Common myeloid progenitor, CD34-positive (primary cell): Measurements from ENCODE around the gene FBXO2.
"Not testable (repeated sequence)": the region's sequence is repeated elsewhere in the genome, so short reads cannot be mapped to it uniquely, and the experiment has no call there.

Experiments
- CTCF ChIA-PET: fragments of 350-600 bp; sonication (Branson Sonifier 250); formaldehyde crosslinking; loops from one replicate; lab custom pipeline; 2021; ENCODE audit warnings: antibody characterized with exemption; lab: Charles Lee
- POLR2A ChIA-PET: fragments of 350-600 bp; sonication (Branson Sonifier 250); formaldehyde crosslinking; loops from one replicate; lab custom pipeline; 2021; ENCODE audit warnings: antibody characterized with exemption; lab: Charles Lee
- DNase-seq, 3 donors: peaks; one replicate each; pipeline versions ENCODE4 v3.0.0 to v3.0.0-alpha.2; 2013
- H3K27ac ChIP-seq, 2 experiments: 1 replicate in 1 of 2; 2 replicates in 1 of 2; pipeline ENCODE4 v1.7.0; 2013; ENCODE audit warnings: inconsistent platforms in 2 of 2, low read length in 2 of 2, mild to moderate bottlenecking in 2 of 2, low read depth in 1 of 2, moderate library complexity in 1 of 2; ENCODE audit not compliant: severe bottlenecking in 2 of 2, insufficient read depth in 1 of 2, poor library complexity in 1 of 2
- H3K27me3 ChIP-seq, 5 experiments: replicated peaks in 2 of 5; 1 replicate in 3 of 5; 2 replicates in 2 of 5; pipeline versions ENCODE4 v1.6.1 to v1.7.0; 2013; ENCODE audit warnings: low read length in 4 of 5, mild to moderate bottlenecking in 2 of 5, moderate library complexity in 2 of 5, inconsistent platforms in 1 of 5; ENCODE audit not compliant: insufficient read depth in 5 of 5, control insufficient read depth in 4 of 5
- H3K36me3 ChIP-seq, 4 experiments: 1 replicate in 2 of 4; 2 replicates in 2 of 4; pipeline versions ENCODE4 v1.6.1 to v1.7.0; 2013; ENCODE audit warnings: low read length in 3 of 4, control low read depth in 1 of 4, mild to moderate bottlenecking in 1 of 4; ENCODE audit not compliant: control insufficient read depth in 4 of 4, insufficient read depth in 4 of 4
- H3K4me1 ChIP-seq, 4 experiments: 1 replicate in 3 of 4; 2 replicates in 1 of 4; pipeline versions ENCODE4 v1.6.1 to v1.7.1; 2013; ENCODE audit warnings: low read length in 3 of 4, mild to moderate bottlenecking in 3 of 4, control low read depth in 1 of 4, inconsistent platforms in 1 of 4, moderate library complexity in 1 of 4; ENCODE audit not compliant: control insufficient read depth in 4 of 4, insufficient read depth in 4 of 4; ENCODE audit errors: control extremely low read depth in 1 of 4
- H3K4me3 ChIP-seq, 7 experiments: 1 replicate in 4 of 7; 2 replicates in 3 of 7; pipeline versions ENCODE4 v1.5.1 to v1.7.0; 2013; ENCODE audit warnings: mild to moderate bottlenecking in 7 of 7, low read length in 6 of 7, moderate library complexity in 6 of 7, inconsistent platforms in 2 of 7, low read depth in 2 of 7, control low read depth in 1 of 7; ENCODE audit not compliant: insufficient read depth in 4 of 7, control insufficient read depth in 1 of 7; ENCODE audit errors: extremely low read depth in 1 of 7
- H3K9me3 ChIP-seq, 5 experiments: 1 replicate in 4 of 5; 2 replicates in 1 of 5; pipeline versions ENCODE4 v1.6.1 to v1.7.1; 2013; ENCODE audit warnings: low read length in 4 of 5, mild to moderate bottlenecking in 2 of 5, inconsistent platforms in 1 of 5, low read depth in 1 of 5, moderate library complexity in 1 of 5; ENCODE audit not compliant: control insufficient read depth in 4 of 5, insufficient read depth in 2 of 5; ENCODE audit errors: control extremely low read depth in 1 of 5
- WGBS: methylation state at CpG from one replicate; pipeline ENCODE4 v1.1.5; 2013; ENCODE audit not compliant: insufficient coverage; 5-methylcytosine and 5-hydroxymethylcytosine counted together

The FBXO2 gene

DNA sequence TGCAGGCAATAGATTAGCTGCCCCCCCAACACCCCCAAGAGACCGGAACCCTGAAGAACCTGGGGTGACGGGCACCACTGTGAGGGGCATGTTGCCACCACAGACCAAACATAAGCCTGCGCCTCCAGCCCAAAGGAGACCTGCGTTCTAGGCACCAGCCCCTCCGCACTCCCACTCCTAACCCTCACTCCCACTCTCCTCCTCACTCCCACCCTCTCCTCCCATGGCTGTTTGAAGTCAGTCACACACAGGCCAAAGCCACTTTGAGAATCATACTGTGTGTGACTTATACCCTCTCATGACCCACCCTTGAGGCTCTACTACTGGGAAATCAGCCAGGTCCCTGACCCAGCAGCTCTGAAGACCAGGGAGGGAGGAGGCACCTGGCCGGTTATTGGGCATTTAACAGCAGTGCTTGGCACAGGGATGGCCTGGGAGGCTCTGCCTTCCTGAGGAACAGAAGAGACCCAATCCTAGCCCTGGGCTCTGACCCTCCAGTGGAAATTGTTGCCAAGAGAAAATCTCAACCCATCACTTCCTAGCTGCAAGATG is 43.5 kb downstream of the FBXO2 start:
- CTCF ChIA-PET: no interaction called here
- POLR2A ChIA-PET: no interaction called here
- Histone ChIP-seq H3K36me3 (no peaks in the 10 kb centered on the region), H3K4me1 (no peaks in the 10 kb centered on the region), H3K4me3 (no peak overlapping the region), H3K27me3 (peaks cover 0 to 5% (median 2%) of the 10 kb centered on the region in 5 experiments), H3K9me3 (peaks cover 0 to 5% (median 0%) of the 10 kb centered on the region in 5 experiments), H3K27ac (no peak overlapping the region)
- WGBS: 64% methylated on average over 6 of the region's 6 CpGs
- DNase-seq: no peak

DNA sequence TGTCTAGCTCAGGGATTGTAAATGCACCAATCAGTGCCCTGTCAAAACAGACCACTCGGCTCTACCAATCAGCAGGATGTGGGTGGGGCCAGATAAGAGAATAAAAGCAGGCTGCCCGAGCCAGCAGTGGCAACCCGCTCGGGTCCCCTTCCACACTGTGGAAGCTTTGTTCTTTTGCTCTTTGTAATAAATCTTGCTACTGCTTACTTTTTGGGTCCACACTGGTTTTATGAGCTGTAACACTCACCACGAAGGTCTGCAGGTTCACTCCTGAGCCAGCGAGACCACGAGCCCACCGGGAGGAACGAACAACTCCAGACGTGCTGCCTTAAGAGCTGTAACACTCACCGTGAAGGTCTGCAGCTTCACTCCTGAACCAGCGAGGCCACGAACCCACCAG is 44.9 kb downstream of the FBXO2 start:
- H3K4me1 ChIP-seq, H3K9me3 ChIP-seq, POLR2A ChIA-PET, H3K36me3 ChIP-seq, DNase-seq, H3K27ac ChIP-seq, CTCF ChIA-PET, H3K27me3 ChIP-seq, H3K4me3 ChIP-seq: not testable (repeated sequence)
- WGBS: 90% methylated on average over 7 of the region's 13 CpGs

DNA sequence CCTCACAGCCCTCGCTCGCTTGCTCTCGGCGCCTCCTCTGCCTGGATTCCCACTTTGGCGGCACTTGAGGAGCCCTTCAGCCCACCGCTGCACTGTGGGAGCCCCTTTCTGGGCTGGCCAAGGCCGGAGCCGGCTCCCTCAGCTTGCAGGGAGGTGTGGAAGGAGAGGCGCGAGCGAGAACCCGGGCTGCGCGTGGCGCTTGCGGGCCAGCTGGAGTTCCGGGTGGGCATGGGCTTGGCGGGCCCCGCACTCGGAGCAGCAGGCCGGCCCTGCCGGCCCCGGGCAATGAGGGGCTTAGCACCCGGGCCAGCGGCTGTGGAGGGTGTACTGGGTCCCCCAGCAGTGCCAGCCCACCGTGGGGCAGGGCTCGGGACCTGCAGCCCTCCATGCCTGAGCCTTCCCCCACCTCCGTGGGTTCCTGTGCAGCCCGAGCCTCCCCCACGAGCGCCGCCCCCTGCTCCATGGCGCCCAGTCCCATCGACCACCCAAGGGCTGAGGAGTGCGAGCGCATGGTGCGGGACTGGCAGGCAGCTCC is 45.6 kb downstream of the FBXO2 start:
- CTCF ChIA-PET, H3K36me3 ChIP-seq, H3K4me3 ChIP-seq, H3K4me1 ChIP-seq, POLR2A ChIA-PET, H3K27me3 ChIP-seq, DNase-seq, H3K9me3 ChIP-seq, H3K27ac ChIP-seq: not testable (repeated sequence)
- 95% methylated on average over 20 of the region's 37 CpGs for WGBS

DNA sequence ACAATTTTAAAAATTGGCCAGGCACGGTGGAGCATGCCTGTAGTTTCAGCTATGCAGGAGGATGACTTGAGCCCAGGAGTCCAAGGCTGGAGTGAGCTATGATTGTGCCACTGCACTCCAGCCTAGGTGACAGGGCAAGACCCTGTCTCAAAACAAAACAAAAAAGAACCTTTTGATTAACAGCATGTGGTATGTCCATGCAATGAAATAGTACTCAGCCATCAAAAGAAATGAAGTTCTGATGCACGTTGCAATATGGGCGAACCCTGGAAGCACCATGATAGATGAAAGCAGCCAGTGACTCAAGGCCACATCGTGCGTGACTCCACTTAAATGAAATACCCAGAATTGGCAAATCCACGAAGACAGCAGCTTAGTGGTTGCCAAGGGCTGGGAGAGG is 47.5 kb downstream of the FBXO2 start:
- Histone ChIP-seq H3K4me3 (no peak overlapping the region), H3K36me3 (no peaks in the 10 kb centered on the region), H3K27me3 (peaks cover 0 to 5% (median 0%) of the 10 kb centered on the region in 5 experiments), H3K9me3 (peaks cover 0 to 5% (median 0%) of the 10 kb centered on the region in 5 experiments), H3K27ac (no peak overlapping the region), H3K4me1 (no peaks in the 10 kb centered on the region)
- WGBS: 96% methylated on average over 5 of the region's 6 CpGs
- no peak for DNase-seq
- ChIA-PET POLR2A (no interaction called here), CTCF (no interaction called here)

DNA sequence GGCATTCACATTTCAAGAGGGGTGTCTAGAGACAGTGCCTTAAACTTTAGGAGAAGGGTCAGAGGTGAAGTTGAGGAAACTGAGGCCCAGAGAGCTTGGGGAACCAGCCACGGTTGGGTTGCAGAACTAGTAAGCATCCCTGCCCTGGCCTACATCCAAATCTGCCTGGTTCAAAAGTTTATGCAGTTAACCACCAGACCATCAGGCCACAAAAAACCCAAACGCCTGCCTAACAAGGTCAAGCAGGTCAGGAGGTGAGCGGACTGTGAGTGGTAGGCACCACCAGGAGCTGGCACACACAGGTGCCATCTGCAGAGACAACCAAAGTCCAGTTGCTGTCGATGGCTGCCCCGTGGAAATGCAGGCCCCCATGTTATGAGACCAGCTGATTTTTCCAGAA is 51.2 kb downstream of the FBXO2 start:
- POLR2A ChIA-PET: no interaction called here
- H3K36me3 ChIP-seq: no peaks in the 10 kb centered on the region
- H3K27me3 ChIP-seq: peaks cover 0 to 7% (median 3%) of the 10 kb centered on the region in 5 experiments
- 94% methylated on average over 2 of the region's 5 CpGs for WGBS
- H3K4me3 ChIP-seq: no peak overlapping the region
- no peak for DNase-seq
- H3K4me1 ChIP-seq: no peaks in the 10 kb centered on the region
- H3K27ac ChIP-seq: no peak overlapping the region
- CTCF ChIA-PET: no interaction called here
- peaks cover 0 to 5% (median 0%) of the 10 kb centered on the region in 5 experiments for H3K9me3 ChIP-seq

DNA sequence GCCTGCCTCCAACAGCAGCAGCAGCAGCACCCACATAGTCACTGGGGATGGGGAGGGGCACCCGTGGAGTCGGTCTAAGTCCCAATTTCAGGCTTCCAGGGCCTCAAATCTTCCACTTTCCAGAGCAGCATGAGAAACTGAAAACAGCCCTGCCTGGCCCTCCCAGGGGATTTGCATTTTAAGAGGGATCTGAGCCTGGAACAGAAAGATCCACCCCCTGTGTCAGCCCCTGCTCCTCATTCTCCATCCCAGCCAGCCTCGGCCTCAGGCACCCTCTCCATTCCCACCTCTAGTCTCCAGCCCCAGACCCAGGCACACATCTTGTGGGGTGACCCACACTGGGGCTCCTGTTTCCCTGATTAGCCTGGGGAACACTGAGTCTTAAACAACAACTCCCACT is 51.8 kb downstream of the FBXO2 start:
- no peak overlapping the region for H3K4me3 ChIP-seq
- ChIA-PET CTCF (no interaction called here), POLR2A (no interaction called here)
- H3K36me3 ChIP-seq: no peaks in the 10 kb centered on the region
- 69% methylated on average over 3 of the region's 3 CpGs for WGBS
- H3K9me3 ChIP-seq: peaks cover 0 to 5% (median 0%) of the 10 kb centered on the region in 5 experiments
- H3K27me3 ChIP-seq: peaks cover 0 to 7% (median 3%) of the 10 kb centered on the region in 5 experiments
- DNase-seq: no peak
- no peak overlapping the region for H3K27ac ChIP-seq
- no peaks in the 10 kb centered on the region for H3K4me1 ChIP-seq

DNA sequence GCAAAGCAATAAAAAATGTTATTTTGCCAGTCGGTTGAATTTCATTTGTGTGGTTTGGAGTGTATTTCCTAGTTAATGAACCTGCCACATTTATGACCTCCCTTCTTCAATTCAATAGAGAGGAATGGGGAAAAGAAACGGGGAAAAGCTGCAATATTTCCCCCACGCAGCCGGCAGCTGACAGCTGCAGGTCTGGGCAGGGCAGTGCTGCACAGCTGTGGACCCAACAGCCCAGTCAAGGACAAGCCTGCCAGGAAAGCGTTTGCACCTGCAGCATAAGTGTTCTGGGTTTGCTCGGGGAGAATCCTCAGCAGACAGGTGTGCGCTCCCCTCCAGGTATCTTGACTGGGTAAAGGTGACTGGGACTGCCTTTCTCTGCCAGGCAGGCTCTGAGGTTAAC is 53.4 kb downstream of the FBXO2 start:
- ChIA-PET CTCF (no interaction called here), POLR2A (no interaction called here)
- no peaks in the 10 kb centered on the region for H3K9me3 ChIP-seq
- no peak overlapping the region for H3K27ac ChIP-seq
- no peaks in the 10 kb centered on the region for H3K4me1 ChIP-seq
- H3K4me3 ChIP-seq: no peak overlapping the region
- peaks cover 0 to 9% (median 3%) of the 10 kb centered on the region in 5 experiments for H3K27me3 ChIP-seq
- DNase-seq: no peak
- no peaks in the 10 kb centered on the region for H3K36me3 ChIP-seq
- WGBS: 73% methylated on average over 5 of the region's 7 CpGs
